ENCODE data around the gene FLNB. TPM values are rescaled to one million over a fixed set of nuclear protein-coding genes. Genes with fewer than 3 reads are reported as not detected.

The FLNB gene
- total and polyA plus RNA-seq, 2 of the 8 experiments (the other 6 are each of a cell fraction or from before 2014, with no cell fraction given), result 72.3 to 118 TPM

GRCh38 chr3:58120075-58120812 is 112.0 kb downstream of the FLNB start:
- no peak overlapping the region for H3K4me3 ChIP-seq (ENCODE audit: extremely low read depth in 1 of 4, insufficient read depth in 2 of 4, low read depth in 3 of 4, low read length in 4 of 4)
- H3K56ac ChIP-seq (replicated peaks; ENCODE audit: insufficient read length, low read depth, low read length), result no peak overlapping the region
- H3K27me3 ChIP-seq (replicated peaks in 1 of 4; ENCODE audit: control insufficient read depth in 3 of 4, extremely low read depth in 1 of 4, insufficient read depth in 3 of 4, low read length in 3 of 4), result no peaks in the 10 kb centered on the region
- no peaks in the 10 kb centered on the region for H3K23me2 ChIP-seq (ENCODE audit: low read depth, low read length)
- H3K9ac ChIP-seq (replicated peaks in 1 of 4; ENCODE audit: extremely low read depth in 1 of 4, low read depth in 3 of 4, low read length in 3 of 4), result no peak overlapping the region
- H4K91ac ChIP-seq (replicated peaks; ENCODE audit: insufficient read length, low read length), result no peak overlapping the region
- H3K79me2 ChIP-seq (ENCODE audit: control insufficient read depth in 1 of 2, insufficient read depth in 2 of 2, low read length in 2 of 2), result no peaks in the 10 kb centered on the region
- no peak overlapping the region for H2AFZ ChIP-seq (ENCODE audit: low read length)
- peaks cover 23 to 61% (median 55%) of the 10 kb centered on the region in 4 experiments; a peak in 7 of 8 replicates for H3K36me3 ChIP-seq (ENCODE audit: control insufficient read depth in 2 of 4, insufficient read depth in 4 of 4, low read length in 3 of 4)
- no peak overlapping the region for H3K23ac ChIP-seq (ENCODE audit: insufficient read length)
- H3K18ac ChIP-seq (ENCODE audit: extremely low read depth, low read length), result no peak overlapping the region
- H2BK15ac ChIP-seq (ENCODE audit: low read length), result no peak overlapping the region
- no peak overlapping the region for H2BK120ac ChIP-seq (replicated peaks; ENCODE audit: low read depth, low read length)
- no peak overlapping the region for H2AK5ac ChIP-seq (ENCODE audit: low read depth, low read length)
- DNase-seq (ENCODE audit: low read depth in 1 of 2, low spot score in 2 of 2) (no peak), FAIRE-seq (no peak)
- ChIA-PET CTCF (ENCODE audit: partially characterized antibody) (interaction anchor here (1.0 to 1.1 kb wide), 2 partner anchors 8 to 10 kb away, joined by 3 read pairs; no protein-coding TSS in a partner anchor), POLR2A (ENCODE audit: partially characterized antibody) (no interaction called here)
- H3K4me1 ChIP-seq (replicated peaks in 1 of 4; ENCODE audit: control insufficient read depth in 3 of 4, insufficient read depth in 4 of 4, low read length in 3 of 4), result no peaks in the 10 kb centered on the region
- peaks cover 3% of the 10 kb centered on the region for H3K79me1 ChIP-seq (ENCODE audit: low read depth, low read length)
- no peaks in the 10 kb centered on the region for H3K9me3 ChIP-seq (ENCODE audit: insufficient read depth in 2 of 2, low read depth in 1 of 2, low read length in 1 of 2)
- H2BK5ac ChIP-seq (ENCODE audit: low read depth, low read length), result no peak overlapping the region
- no peak overlapping the region for H3K4ac ChIP-seq (replicated peaks; ENCODE audit: insufficient read length, low read depth, low read length)
- peaks cover 2 to 3% of the 10 kb centered on the region in 2 experiments for H4K20me1 ChIP-seq (replicated peaks in 1 of 2; ENCODE audit: control insufficient read depth in 1 of 2, insufficient read depth in 2 of 2, low read length in 2 of 2)
- WGBS, 2 experiments (ENCODE audit: extremely low coverage in 1 of 2, insufficient coverage in 1 of 2, insufficient read length in 1 of 2, insufficient replicate concordance in 2 of 2, low coverage in 1 of 2, low lambda C conversion rate in 2 of 2, missing lambda C conversion rate in 1 of 2), result 92% methylated on average over 10 of the region's 10 CpGs; no CpG with 5 or more reads in 1 of the 2 experiments
- H4K8ac ChIP-seq (ENCODE audit: extremely low read depth, insufficient read depth, low read length), result no peak overlapping the region
- H4K5ac ChIP-seq (ENCODE audit: insufficient read length, low read depth, low read length), result no peak overlapping the region
- H3K4me2 ChIP-seq (ENCODE audit: insufficient read depth in 1 of 2, low read depth in 2 of 2, low read length in 2 of 2), result no peak overlapping the region
- H2BK20ac ChIP-seq (ENCODE audit: low read length), result no peak overlapping the region
- no peak overlapping the region for H3K14ac ChIP-seq (ENCODE audit: insufficient read length)
- H3K27ac ChIP-seq (ENCODE audit: low read depth, low read length), result no peak overlapping the region
- no peak overlapping the region for H2BK12ac ChIP-seq (ENCODE audit: low read depth, low read length)
- TF ChIP-seq YY1 (IDR thresholded peaks at IDR 0.05; ENCODE audit: low read depth, low read length) (no peak), POLR2A (IDR thresholded peaks at IDR 0.05; ENCODE audit: control extremely low read depth in 1 of 2, low read depth in 2 of 2, low read length in 2 of 2) (no peak), ZNF274 (IDR thresholded peaks at IDR 0.05; ENCODE audit: borderline replicate concordance, extremely low read depth, low read length) (no peak), TEAD4 (IDR thresholded peaks at IDR 0.05; ENCODE audit: low read depth, low read length) (no peak), MAX (IDR thresholded peaks at IDR 0.05) (no peak), SP1 (IDR thresholded peaks at IDR 0.05; ENCODE audit: low read depth, low read length) (no peak), TAF1 (IDR thresholded peaks at IDR 0.05; ENCODE audit: low read depth, low read length) (no peak)
- TF ChIP-seq, protein P1, sequence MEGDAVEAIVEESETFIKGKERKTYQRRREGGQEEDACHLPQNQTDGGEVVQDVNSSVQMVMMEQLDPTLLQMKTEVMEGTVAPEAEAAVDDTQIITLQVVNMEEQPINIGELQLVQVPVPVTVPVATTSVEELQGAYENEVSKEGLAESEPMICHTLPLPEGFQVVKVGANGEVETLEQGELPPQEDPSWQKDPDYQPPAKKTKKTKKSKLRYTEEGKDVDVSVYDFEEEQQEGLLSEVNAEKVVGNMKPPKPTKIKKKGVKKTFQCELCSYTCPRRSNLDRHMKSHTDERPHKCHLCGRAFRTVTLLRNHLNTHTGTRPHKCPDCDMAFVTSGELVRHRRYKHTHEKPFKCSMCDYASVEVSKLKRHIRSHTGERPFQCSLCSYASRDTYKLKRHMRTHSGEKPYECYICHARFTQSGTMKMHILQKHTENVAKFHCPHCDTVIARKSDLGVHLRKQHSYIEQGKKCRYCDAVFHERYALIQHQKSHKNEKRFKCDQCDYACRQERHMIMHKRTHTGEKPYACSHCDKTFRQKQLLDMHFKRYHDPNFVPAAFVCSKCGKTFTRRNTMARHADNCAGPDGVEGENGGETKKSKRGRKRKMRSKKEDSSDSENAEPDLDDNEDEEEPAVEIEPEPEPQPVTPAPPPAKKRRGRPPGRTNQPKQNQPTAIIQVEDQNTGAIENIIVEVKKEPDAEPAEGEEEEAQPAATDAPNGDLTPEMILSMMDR (IDR thresholded peaks at IDR 0.05; ENCODE audit: control extremely low read depth in 1 of 3, insufficient read depth in 1 of 3, low read depth in 1 of 3, low read length in 3 of 3), result no peak
- TF ChIP-seq, protein P2, sequence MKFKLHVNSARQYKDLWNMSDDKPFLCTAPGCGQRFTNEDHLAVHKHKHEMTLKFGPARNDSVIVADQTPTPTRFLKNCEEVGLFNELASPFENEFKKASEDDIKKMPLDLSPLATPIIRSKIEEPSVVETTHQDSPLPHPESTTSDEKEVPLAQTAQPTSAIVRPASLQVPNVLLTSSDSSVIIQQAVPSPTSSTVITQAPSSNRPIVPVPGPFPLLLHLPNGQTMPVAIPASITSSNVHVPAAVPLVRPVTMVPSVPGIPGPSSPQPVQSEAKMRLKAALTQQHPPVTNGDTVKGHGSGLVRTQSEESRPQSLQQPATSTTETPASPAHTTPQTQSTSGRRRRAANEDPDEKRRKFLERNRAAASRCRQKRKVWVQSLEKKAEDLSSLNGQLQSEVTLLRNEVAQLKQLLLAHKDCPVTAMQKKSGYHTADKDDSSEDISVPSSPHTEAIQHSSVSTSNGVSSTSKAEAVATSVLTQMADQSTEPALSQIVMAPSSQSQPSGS (IDR thresholded peaks at IDR 0.05; ENCODE audit: low read length), result no peak
